ENCODE measurements around the gene TEAD1.

DNA sequence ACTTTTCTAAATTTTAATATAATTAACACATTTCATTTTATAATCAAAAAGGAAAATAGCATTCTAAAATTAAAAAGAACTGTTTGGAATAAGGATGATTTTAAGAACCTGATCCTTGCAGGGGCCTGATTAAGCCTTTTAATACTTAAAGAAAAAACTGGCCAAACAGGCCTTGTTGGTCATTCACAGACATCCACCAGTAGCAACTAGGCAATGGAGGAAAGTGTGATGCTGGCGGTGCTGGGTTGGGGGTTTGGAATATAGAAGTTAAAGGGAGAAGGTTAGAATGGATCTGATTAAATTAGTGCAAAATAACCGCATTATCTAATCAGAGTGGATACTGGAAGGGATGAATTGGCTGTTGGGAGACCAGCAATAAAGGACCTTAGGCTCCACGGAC, 16.9 kb upstream of the TEAD1 start:
- TF ChIP-seq, protein P1, sequence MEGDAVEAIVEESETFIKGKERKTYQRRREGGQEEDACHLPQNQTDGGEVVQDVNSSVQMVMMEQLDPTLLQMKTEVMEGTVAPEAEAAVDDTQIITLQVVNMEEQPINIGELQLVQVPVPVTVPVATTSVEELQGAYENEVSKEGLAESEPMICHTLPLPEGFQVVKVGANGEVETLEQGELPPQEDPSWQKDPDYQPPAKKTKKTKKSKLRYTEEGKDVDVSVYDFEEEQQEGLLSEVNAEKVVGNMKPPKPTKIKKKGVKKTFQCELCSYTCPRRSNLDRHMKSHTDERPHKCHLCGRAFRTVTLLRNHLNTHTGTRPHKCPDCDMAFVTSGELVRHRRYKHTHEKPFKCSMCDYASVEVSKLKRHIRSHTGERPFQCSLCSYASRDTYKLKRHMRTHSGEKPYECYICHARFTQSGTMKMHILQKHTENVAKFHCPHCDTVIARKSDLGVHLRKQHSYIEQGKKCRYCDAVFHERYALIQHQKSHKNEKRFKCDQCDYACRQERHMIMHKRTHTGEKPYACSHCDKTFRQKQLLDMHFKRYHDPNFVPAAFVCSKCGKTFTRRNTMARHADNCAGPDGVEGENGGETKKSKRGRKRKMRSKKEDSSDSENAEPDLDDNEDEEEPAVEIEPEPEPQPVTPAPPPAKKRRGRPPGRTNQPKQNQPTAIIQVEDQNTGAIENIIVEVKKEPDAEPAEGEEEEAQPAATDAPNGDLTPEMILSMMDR (IDR thresholded peaks at IDR 0.05) = no peak
- no peak for TF ChIP-seq POLR2A (IDR thresholded peaks at IDR 0.05)
